Effector memory CD8-positive, alpha-beta T cell (primary cell): Measurements from ENCODE around the gene STEAP3.

ENCODE experiments used
- ATAC-seq: fragments of 150-1000 bp; cut with Tn5 transposase; replicated peaks from 2 replicates; pipeline ENCODE4 v1.10.0; 2021; ENCODE audit warnings: mild to moderate bottlenecking, moderate library complexity
- DNase-seq, 3 experiments: peaks; one replicate each; pipeline ENCODE4 v3.0.0; 2021
- H3K27ac Mint-ChIP-seq, 2 donors: one replicate each; pipeline ENCODE4 v1.8.0; 2022; ENCODE audit warnings: mild to moderate bottlenecking in 2 of 2, mixed read lengths in 2 of 2, moderate library complexity in 2 of 2
- H3K27me3 Mint-ChIP-seq, 2 donors: one replicate each; pipeline ENCODE4 v1.8.0; 2022; ENCODE audit warnings: mixed read lengths in 2 of 2
- H3K36me3 Mint-ChIP-seq: one replicate; pipeline ENCODE4 v1.8.0; 2022; ENCODE audit warnings: mild to moderate bottlenecking, moderate library complexity, mixed read lengths; ENCODE audit not compliant: insufficient read depth
- H3K4me1 Mint-ChIP-seq, 2 donors: one replicate each; pipeline ENCODE4 v1.8.0; 2022; ENCODE audit warnings: low read depth in 2 of 2, mixed read lengths in 2 of 2
- H3K4me3 Mint-ChIP-seq, 2 donors: one replicate each; pipeline ENCODE4 v1.8.0; 2022; ENCODE audit warnings: mild to moderate bottlenecking in 2 of 2, mixed read lengths in 2 of 2, moderate library complexity in 2 of 2
- H3K9me3 Mint-ChIP-seq, 2 donors: one replicate each; pipeline ENCODE4 v1.8.0; 2022; ENCODE audit warnings: mixed read lengths in 2 of 2

The STEAP3 gene

GRCh38 chr2:119184512-119184911, 39.1 kb upstream of the STEAP3 start:
- H3K27me3 Mint-ChIP-seq, result peaks cover 5 to 10% of the 10 kb centered on the region in 2 donors
- no peak for DNase-seq
- ATAC-seq, result no peak

GRCh38 chr2:119190321-119191111, 33.1 kb upstream of the STEAP3 start:
- Mint-ChIP-seq H3K4me3 (no peak overlapping the region), H3K4me1 (no peaks in the 10 kb centered on the region), H3K27me3 (peaks cover 27 to 39% of the 10 kb centered on the region in 2 donors), H3K9me3 (no peaks in the 10 kb centered on the region), H3K27ac (no peak overlapping the region), H3K36me3 (no peaks in the 10 kb centered on the region)
- no peak for DNase-seq
- no peak for ATAC-seq

More at GRCh38 chr2:119184512-119184911, 39.1 kb upstream of the STEAP3 start:
- Mint-ChIP-seq H3K4me1 (no peaks in the 10 kb centered on the region), H3K36me3 (no peaks in the 10 kb centered on the region), H3K27ac (no peak overlapping the region), H3K4me3 (no peak overlapping the region), H3K9me3 (no peaks in the 10 kb centered on the region)

GRCh38 chr2:119192893-119193292, 30.7 kb upstream of the STEAP3 start:
- DNase-seq (no peak), ATAC-seq (no peak)
- H3K4me3 Mint-ChIP-seq, result no peak overlapping the region
- H3K27me3 Mint-ChIP-seq, result peaks cover 22 to 38% of the 10 kb centered on the region in 2 donors
- H3K9me3 Mint-ChIP-seq, result no peaks in the 10 kb centered on the region
- no peaks in the 10 kb centered on the region for H3K4me1 Mint-ChIP-seq
- no peaks in the 10 kb centered on the region for H3K36me3 Mint-ChIP-seq
- no peak overlapping the region for H3K27ac Mint-ChIP-seq

GRCh38 chr2:119195001-119195400, 28.6 kb upstream of the STEAP3 start:
- Mint-ChIP-seq H3K27me3 (peaks cover 30 to 46% of the 10 kb centered on the region in 2 donors), H3K36me3 (no peaks in the 10 kb centered on the region), H3K4me3 (no peak overlapping the region), H3K9me3 (no peaks in the 10 kb centered on the region), H3K27ac (no peak overlapping the region), H3K4me1 (no peaks in the 10 kb centered on the region)
- no peak for ATAC-seq
- no peak for DNase-seq

- H3K9me3 Mint-ChIP-seq, result no peaks in the 10 kb centered on the region
- no peak for DNase-seq
- H3K36me3 Mint-ChIP-seq, result no peaks in the 10 kb centered on the region
- no peaks in the 10 kb centered on the region for H3K4me1 Mint-ChIP-seq
- no peak overlapping the region for H3K4me3 Mint-ChIP-seq
- no peak for ATAC-seq
- H3K27me3 Mint-ChIP-seq, result peaks cover 29 to 49% of the 10 kb centered on the region in 2 donors
- no peak overlapping the region for H3K27ac Mint-ChIP-seq
Measured at GRCh38 chr2:119195887-119196286, 27.7 kb upstream of the STEAP3 start.

- H3K9me3 Mint-ChIP-seq, result no peaks in the 10 kb centered on the region
- DNase-seq, result no peak
- no peak for ATAC-seq
- H3K36me3 Mint-ChIP-seq, result no peaks in the 10 kb centered on the region
- H3K27me3 Mint-ChIP-seq, result peaks cover 30 to 50% of the 10 kb centered on the region in 2 donors
- H3K4me3 Mint-ChIP-seq, result no peak overlapping the region
- no peak overlapping the region for H3K27ac Mint-ChIP-seq
- no peaks in the 10 kb centered on the region for H3K4me1 Mint-ChIP-seq
Measured at GRCh38 chr2:119196301-119197125, 27.1 kb upstream of the STEAP3 start.

GRCh38 chr2:119197126-119197405, 26.6 kb upstream of the STEAP3 start:
- no peak for DNase-seq
- ATAC-seq, result no peak
- Mint-ChIP-seq H3K27me3 (peaks cover 26 to 50% of the 10 kb centered on the region in 2 donors), H3K27ac (no peak overlapping the region), H3K9me3 (no peaks in the 10 kb centered on the region), H3K4me1 (no peaks in the 10 kb centered on the region), H3K4me3 (no peak overlapping the region), H3K36me3 (no peaks in the 10 kb centered on the region)

- H3K27me3 Mint-ChIP-seq, result peaks cover 26 to 47% of the 10 kb centered on the region in 2 donors
- DNase-seq, result no peak
- no peaks in the 10 kb centered on the region for H3K4me1 Mint-ChIP-seq
- no peaks in the 10 kb centered on the region for H3K36me3 Mint-ChIP-seq
- H3K27ac Mint-ChIP-seq, result no peak overlapping the region
- H3K9me3 Mint-ChIP-seq, result no peaks in the 10 kb centered on the region
- ATAC-seq, result no peak
- H3K4me3 Mint-ChIP-seq, result no peak overlapping the region
Measured at GRCh38 chr2:119197529-119198239, 25.9 kb upstream of the STEAP3 start.

- peaks cover 26 to 40% of the 10 kb centered on the region in 2 donors for H3K27me3 Mint-ChIP-seq
- H3K27ac Mint-ChIP-seq, result no peak overlapping the region
- no peaks in the 10 kb centered on the region for H3K4me1 Mint-ChIP-seq
- no peaks in the 10 kb centered on the region for H3K36me3 Mint-ChIP-seq
- H3K9me3 Mint-ChIP-seq, result no peaks in the 10 kb centered on the region
- H3K4me3 Mint-ChIP-seq, result no peak overlapping the region
- DNase-seq (no peak), ATAC-seq (no peak)
Measured at GRCh38 chr2:119198240-119198840, 25.3 kb upstream of the STEAP3 start.

- no peak for ATAC-seq
- Mint-ChIP-seq H3K27ac (no peak overlapping the region), H3K36me3 (no peaks in the 10 kb centered on the region), H3K4me1 (no peaks in the 10 kb centered on the region), H3K9me3 (no peaks in the 10 kb centered on the region), H3K27me3 (peaks cover 14 to 20% of the 10 kb centered on the region in 2 donors), H3K4me3 (no peak overlapping the region)
- no peak for DNase-seq
Measured at GRCh38 chr2:119201815-119202214, 21.8 kb upstream of the STEAP3 start.

- Mint-ChIP-seq H3K27ac (no peak overlapping the region), H3K4me3 (no peak overlapping the region), H3K4me1 (no peaks in the 10 kb centered on the region), H3K9me3 (no peaks in the 10 kb centered on the region), H3K36me3 (no peaks in the 10 kb centered on the region), H3K27me3 (peaks cover 14 to 20% of the 10 kb centered on the region in 2 donors)
- no peak for DNase-seq
- no peak for ATAC-seq
Measured at GRCh38 chr2:119202610-119203310, 20.9 kb upstream of the STEAP3 start.

- no peaks in the 10 kb centered on the region for H3K9me3 Mint-ChIP-seq
- DNase-seq (no peak), ATAC-seq (no peak)
- no peaks in the 10 kb centered on the region for H3K36me3 Mint-ChIP-seq
- H3K4me1 Mint-ChIP-seq, result peaks cover 0 to 1% of the 10 kb centered on the region in 2 donors
- peaks cover 8 to 19% of the 10 kb centered on the region in 2 donors for H3K27me3 Mint-ChIP-seq
- H3K27ac Mint-ChIP-seq, result no peak overlapping the region
- no peak overlapping the region for H3K4me3 Mint-ChIP-seq
Measured at GRCh38 chr2:119204525-119204924, 19.1 kb upstream of the STEAP3 start.
